Measurements from ENCODE around the gene MALAT1.
"Not testable (repeated sequence)": the region's sequence is repeated elsewhere in the genome, so short reads cannot be mapped to it uniquely, and the experiment has no call there.

MALAT1 gene

DNA sequence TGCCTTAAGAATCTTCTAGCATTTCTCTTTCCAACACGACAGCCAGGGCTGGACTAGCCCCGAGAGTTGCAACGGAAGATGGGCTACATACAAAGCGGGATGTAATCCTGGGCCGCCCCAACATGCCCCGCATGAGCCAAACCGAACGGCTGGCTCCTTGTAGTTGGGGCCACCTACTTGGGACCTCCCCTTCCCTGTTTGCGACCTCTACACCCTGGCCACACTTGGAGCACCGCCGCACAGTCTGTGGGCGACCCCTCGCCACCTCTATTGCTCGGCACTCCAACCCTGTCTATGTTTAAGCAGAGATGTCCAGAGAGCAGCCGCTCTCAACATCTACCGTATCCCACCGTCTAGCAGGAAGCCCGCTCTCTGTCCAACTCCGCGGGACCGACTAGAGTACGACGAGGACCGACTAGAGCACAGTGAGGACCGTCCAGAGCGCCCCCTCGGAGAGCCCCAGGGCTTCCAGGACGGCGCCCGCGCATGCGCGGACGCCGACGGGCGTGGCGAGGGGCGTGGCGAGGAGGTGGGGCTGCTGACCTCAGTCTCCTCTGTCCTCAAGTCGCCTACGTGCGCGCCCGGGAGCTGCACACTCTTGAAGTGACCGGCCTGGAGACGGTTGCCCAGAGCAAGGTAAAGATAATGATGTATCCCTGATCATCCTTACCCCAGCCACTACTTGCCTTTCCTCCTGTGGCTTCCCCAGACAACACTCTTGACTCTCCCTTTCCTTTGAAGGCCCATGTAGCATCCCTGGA is 44.0 kb upstream of the MALAT1 start:
- Histone ChIP-seq H3K27me3 (ENCODE audit: control insufficient read depth, insufficient read depth, low read length) (no peaks in the 10 kb centered on the region), H3K9ac (no peak overlapping the region), H3K9me3 (ENCODE audit: control insufficient read depth, low read length) (no peaks in the 10 kb centered on the region), H3K4me1 (no peaks in the 10 kb centered on the region), H2AFZ (peak overlapping the region; percentile 84), H3K36me3 (ENCODE audit: control insufficient read depth, insufficient read depth, low read length) (no peaks in the 10 kb centered on the region), H3K4me3 (ENCODE audit: low read depth, low read length) (peak overlapping the region; percentile 44), H3K4me2 (ENCODE audit: low read length) (peak overlapping the region; percentile 67), H3K27ac (peak overlapping the region; percentile 62), H3K79me2 (no peaks in the 10 kb centered on the region)
- TF ChIP-seq, protein P1, sequence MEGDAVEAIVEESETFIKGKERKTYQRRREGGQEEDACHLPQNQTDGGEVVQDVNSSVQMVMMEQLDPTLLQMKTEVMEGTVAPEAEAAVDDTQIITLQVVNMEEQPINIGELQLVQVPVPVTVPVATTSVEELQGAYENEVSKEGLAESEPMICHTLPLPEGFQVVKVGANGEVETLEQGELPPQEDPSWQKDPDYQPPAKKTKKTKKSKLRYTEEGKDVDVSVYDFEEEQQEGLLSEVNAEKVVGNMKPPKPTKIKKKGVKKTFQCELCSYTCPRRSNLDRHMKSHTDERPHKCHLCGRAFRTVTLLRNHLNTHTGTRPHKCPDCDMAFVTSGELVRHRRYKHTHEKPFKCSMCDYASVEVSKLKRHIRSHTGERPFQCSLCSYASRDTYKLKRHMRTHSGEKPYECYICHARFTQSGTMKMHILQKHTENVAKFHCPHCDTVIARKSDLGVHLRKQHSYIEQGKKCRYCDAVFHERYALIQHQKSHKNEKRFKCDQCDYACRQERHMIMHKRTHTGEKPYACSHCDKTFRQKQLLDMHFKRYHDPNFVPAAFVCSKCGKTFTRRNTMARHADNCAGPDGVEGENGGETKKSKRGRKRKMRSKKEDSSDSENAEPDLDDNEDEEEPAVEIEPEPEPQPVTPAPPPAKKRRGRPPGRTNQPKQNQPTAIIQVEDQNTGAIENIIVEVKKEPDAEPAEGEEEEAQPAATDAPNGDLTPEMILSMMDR (IDR thresholded peaks at IDR 0.05) = no peak

- Histone ChIP-seq H2AFZ (no peak overlapping the region), H3K4me3 (ENCODE audit: low read depth, low read length) (no peak overlapping the region), H3K9me3 (ENCODE audit: control insufficient read depth, low read length) (no peaks in the 10 kb centered on the region), H3K36me3 (ENCODE audit: control insufficient read depth, insufficient read depth, low read length) (no peaks in the 10 kb centered on the region), H3K79me2 (peaks cover 4% of the 10 kb centered on the region), H3K27ac (no peak overlapping the region), H3K27me3 (ENCODE audit: control insufficient read depth, insufficient read depth, low read length) (no peaks in the 10 kb centered on the region), H3K4me1 (no peaks in the 10 kb centered on the region), H3K4me2 (ENCODE audit: low read length) (no peak overlapping the region), H3K9ac (no peak overlapping the region)
- TF ChIP-seq, protein P1 (IDR thresholded peaks at IDR 0.05) = no peak
Observed at GRCh38 chr11:65456418-65456817, 42.4 kb upstream of the MALAT1 start.

- H3K9ac ChIP-seq = no peak overlapping the region
- H3K9me3 ChIP-seq (ENCODE audit: control insufficient read depth, low read length) = no peaks in the 10 kb centered on the region
- H3K79me2 ChIP-seq = peaks cover 4% of the 10 kb centered on the region
- no peak overlapping the region for H3K27ac ChIP-seq
- H3K4me1 ChIP-seq = no peaks in the 10 kb centered on the region
- no peak overlapping the region for H3K4me2 ChIP-seq (ENCODE audit: low read length)
- no peaks in the 10 kb centered on the region for H3K36me3 ChIP-seq (ENCODE audit: control insufficient read depth, insufficient read depth, low read length)
- H2AFZ ChIP-seq = no peak overlapping the region
- no peaks in the 10 kb centered on the region for H3K27me3 ChIP-seq (ENCODE audit: control insufficient read depth, insufficient read depth, low read length)
- TF ChIP-seq, protein P1 (IDR thresholded peaks at IDR 0.05) = no peak
- H3K4me3 ChIP-seq (ENCODE audit: low read depth, low read length) = no peak overlapping the region
Observed at GRCh38 chr11:65459552-65459951, 39.3 kb upstream of the MALAT1 start.

GRCh38 chr11:65465471-65465870 is 33.4 kb upstream of the MALAT1 start:
- not testable (repeated sequence) for H3K9ac ChIP-seq; H2AFZ ChIP-seq; H3K79me2 ChIP-seq; H3K27ac ChIP-seq; H3K36me3 ChIP-seq (ENCODE audit: control insufficient read depth, insufficient read depth, low read length); H3K4me3 ChIP-seq (ENCODE audit: low read depth, low read length); H3K4me1 ChIP-seq; H3K9me3 ChIP-seq (ENCODE audit: control insufficient read depth, low read length); H3K4me2 ChIP-seq (ENCODE audit: low read length); H3K27me3 ChIP-seq (ENCODE audit: control insufficient read depth, insufficient read depth, low read length)

GRCh38 chr11:65467306-65467705 is 31.5 kb upstream of the MALAT1 start:
- peaks cover 11% of the 10 kb centered on the region for H3K79me2 ChIP-seq
- H3K9ac ChIP-seq; H3K4me1 ChIP-seq; H3K36me3 ChIP-seq (ENCODE audit: control insufficient read depth, insufficient read depth, low read length); H3K9me3 ChIP-seq (ENCODE audit: control insufficient read depth, low read length); H3K4me3 ChIP-seq (ENCODE audit: low read depth, low read length); H2AFZ ChIP-seq; H3K27me3 ChIP-seq (ENCODE audit: control insufficient read depth, insufficient read depth, low read length); H3K4me2 ChIP-seq (ENCODE audit: low read length); H3K27ac ChIP-seq: not testable (repeated sequence)
